ENCODE results near the gene GNB1. TPM values are rescaled to one million over a fixed set of nuclear protein-coding genes. Genes with fewer than 3 reads are reported as not detected.

GNB1 gene
- total RNA-seq, 6 donors from 2014 or later: 126 to 386 (median 173) TPM

DNA sequence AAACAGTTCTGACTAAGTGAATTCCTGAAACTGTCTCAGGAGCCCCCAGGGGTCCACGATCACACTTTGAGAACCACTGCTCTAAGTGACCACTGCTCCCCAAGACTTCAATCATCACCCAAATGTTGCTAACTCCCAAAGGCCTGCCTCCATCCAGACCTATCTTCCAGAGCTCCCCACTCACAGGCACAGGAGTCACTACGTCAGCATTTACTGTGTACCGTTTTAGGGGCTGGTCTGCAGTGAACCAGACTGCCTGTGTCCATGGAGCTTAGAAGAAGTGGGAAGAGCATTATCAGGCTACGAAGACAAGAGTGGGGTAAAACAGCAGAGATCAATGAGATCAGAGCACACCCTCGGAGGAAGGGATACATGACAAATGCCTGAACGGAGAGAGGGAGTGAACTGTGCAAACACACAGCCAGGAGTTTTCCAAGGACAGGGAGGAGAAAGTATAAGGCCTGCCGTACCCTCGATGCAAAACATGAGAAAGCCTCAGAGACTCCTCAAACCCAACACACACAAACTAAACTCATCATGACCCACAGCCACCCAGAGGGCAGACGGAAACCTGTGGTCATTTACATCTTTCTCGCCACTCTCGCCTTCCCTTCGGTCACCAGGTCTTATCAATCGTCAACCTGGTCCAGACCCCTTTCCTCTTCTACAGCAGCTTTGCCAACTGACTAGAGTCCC lies 10.1 kb downstream of the GNB1 start:
- peaks cover 54 to 78% (median 73%) of the 10 kb centered on the region in 4 donors for H3K4me1 ChIP-seq
- ATAC-seq (ENCODE audit: low FRiP score in 2 of 2): peak in 1 of 2 donors; percentile 10
- peaks cover 0 to 10% (median 3%) of the 10 kb centered on the region in 4 donors for H3K36me3 ChIP-seq
- TF ChIP-seq EP300 (IDR thresholded peaks at IDR 0.05) (no peak), POLR2A (IDR thresholded peaks at IDR 0.05) (no peak)
- DNase-seq: no peak
- H3K27ac ChIP-seq: no peak overlapping the region
- H3K27me3 ChIP-seq: no peaks in the 10 kb centered on the region
- no peak overlapping the region for H3K4me3 ChIP-seq
- no peaks in the 10 kb centered on the region for H3K9me3 ChIP-seq
- WGBS, 2 donors: 53% methylated on average over 13 of the region's 13 CpGs

DNA sequence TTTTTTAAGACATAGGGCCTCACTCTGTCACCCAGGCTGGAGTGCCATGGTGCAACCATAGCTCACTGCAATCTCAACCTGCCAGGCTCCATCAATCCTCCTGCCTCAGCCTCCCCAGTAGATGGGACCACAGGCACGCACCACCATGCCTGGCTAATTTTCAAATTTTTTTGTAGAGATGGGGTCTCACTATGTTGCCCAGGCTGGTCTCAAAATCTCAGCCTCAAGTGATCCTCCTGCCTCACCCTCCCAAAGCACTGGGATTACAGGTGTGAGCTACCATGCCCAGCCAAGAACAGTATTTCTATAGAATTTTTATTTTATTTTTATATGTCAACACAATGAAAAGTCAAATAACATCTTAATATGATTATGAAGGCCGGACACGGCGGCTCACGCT lies 10.9 kb downstream of the GNB1 start:
- Histone ChIP-seq H3K9me3 (no peaks in the 10 kb centered on the region), H3K27ac (no peak overlapping the region), H3K4me1 (peaks cover 53 to 85% (median 75%) of the 10 kb centered on the region in 4 donors), H3K4me3 (no peak overlapping the region), H3K36me3 (peaks cover 0 to 16% (median 3%) of the 10 kb centered on the region in 4 donors), H3K27me3 (no peaks in the 10 kb centered on the region)
- no peak for DNase-seq
- 96% methylated on average over 5 of the region's 5 CpGs for WGBS, 2 donors
- TF ChIP-seq, protein P1, sequence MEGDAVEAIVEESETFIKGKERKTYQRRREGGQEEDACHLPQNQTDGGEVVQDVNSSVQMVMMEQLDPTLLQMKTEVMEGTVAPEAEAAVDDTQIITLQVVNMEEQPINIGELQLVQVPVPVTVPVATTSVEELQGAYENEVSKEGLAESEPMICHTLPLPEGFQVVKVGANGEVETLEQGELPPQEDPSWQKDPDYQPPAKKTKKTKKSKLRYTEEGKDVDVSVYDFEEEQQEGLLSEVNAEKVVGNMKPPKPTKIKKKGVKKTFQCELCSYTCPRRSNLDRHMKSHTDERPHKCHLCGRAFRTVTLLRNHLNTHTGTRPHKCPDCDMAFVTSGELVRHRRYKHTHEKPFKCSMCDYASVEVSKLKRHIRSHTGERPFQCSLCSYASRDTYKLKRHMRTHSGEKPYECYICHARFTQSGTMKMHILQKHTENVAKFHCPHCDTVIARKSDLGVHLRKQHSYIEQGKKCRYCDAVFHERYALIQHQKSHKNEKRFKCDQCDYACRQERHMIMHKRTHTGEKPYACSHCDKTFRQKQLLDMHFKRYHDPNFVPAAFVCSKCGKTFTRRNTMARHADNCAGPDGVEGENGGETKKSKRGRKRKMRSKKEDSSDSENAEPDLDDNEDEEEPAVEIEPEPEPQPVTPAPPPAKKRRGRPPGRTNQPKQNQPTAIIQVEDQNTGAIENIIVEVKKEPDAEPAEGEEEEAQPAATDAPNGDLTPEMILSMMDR (IDR thresholded peaks at IDR 0.05): no peak
- no peak for TF ChIP-seq POLR2A (IDR thresholded peaks at IDR 0.05)
- TF ChIP-seq EP300 (IDR thresholded peaks at IDR 0.05): no peak
- TF ChIP-seq POLR2AphosphoS5 (IDR thresholded peaks at IDR 0.05): no peak
- ATAC-seq (ENCODE audit: low FRiP score in 2 of 2): no peak

DNA sequence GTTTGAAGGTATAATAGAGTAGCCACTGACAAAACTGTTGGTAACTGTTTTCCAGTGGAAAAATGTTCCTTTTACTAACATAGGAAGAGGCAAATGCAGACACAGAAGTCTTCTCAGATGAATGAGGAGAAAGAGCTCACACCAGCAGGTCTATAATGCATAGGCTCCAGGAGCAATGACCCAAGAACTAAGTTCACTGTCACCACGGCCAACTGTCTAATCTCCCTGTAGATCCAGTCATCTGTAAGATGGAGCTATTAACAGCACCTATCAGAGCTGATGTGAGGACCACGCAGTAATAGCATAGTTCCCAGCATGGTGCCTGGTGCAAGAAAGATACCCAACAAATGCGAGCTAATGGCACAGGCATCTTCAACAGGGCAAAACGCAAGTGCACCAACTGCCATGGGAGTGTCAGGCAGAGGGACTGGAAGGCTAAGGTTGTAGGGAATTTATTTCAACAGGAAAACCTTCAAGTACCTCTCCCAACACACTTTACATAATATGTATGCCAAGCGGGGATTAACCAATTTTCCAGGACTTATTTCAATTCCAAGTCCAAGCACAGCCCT lies 12.9 kb downstream of the GNB1 start:
- Histone ChIP-seq H3K9me3 (no peaks in the 10 kb centered on the region), H3K4me1 (peaks cover 51 to 97% (median 70%) of the 10 kb centered on the region in 4 donors), H3K27ac (no peak overlapping the region), H3K36me3 (peaks cover 0 to 26% (median 3%) of the 10 kb centered on the region in 4 donors), H3K4me3 (no peak overlapping the region), H3K27me3 (no peaks in the 10 kb centered on the region)
- no peak for TF ChIP-seq POLR2AphosphoS5 (IDR thresholded peaks at IDR 0.05)
- ATAC-seq (ENCODE audit: low FRiP score in 2 of 2): no peak
- no peak for DNase-seq
- 82 to 85% methylated on average over 5 of the region's 5 CpGs for WGBS, 2 donors

DNA sequence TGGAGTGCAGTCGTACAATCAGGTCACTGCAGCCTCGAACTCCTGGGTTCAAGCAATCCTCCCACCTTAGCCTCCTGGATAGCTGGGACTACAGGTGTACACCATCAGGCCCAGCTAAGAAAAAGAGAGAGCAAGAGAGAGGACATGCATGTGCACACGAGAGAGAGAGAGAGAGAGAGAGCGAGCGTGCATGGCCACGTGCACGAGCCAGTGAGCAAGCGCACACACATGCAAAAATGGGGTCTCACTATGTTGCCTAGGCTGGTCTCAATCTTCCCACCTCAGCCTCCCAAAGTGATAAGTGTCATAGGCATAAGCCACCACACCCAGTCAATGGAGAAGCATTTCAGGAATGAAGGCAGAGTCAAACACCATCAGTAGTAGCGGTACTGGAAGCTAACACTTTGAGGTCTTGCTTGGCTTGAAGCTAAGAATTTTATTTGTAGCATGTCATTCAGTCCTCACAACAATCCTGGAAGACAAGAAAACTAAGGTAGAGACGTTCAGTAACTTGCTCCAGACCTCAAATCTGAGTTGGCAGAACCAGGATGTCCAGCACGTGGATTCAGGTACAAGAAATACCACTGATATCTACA lies 14.5 kb downstream of the GNB1 start:
- Histone ChIP-seq H3K27me3 (no peaks in the 10 kb centered on the region), H3K4me3 (no peak overlapping the region), H3K4me1 (peaks cover 53 to 97% (median 71%) of the 10 kb centered on the region in 4 donors), H3K9me3 (no peaks in the 10 kb centered on the region), H3K36me3 (peaks cover 0 to 28% (median 3%) of the 10 kb centered on the region in 4 donors), H3K27ac (no peak overlapping the region)
- DNase-seq (no peak), ATAC-seq (ENCODE audit: low FRiP score in 2 of 2) (no peak)
- TF ChIP-seq POLR2A (IDR thresholded peaks at IDR 0.05) (no peak), EP300 (IDR thresholded peaks at IDR 0.05) (no peak), POLR2AphosphoS5 (IDR thresholded peaks at IDR 0.05) (no peak)
- TF ChIP-seq, protein P1 (IDR thresholded peaks at IDR 0.05): no peak
- 80 to 84% methylated on average over 11 of the region's 11 CpGs for WGBS, 2 donors

DNA sequence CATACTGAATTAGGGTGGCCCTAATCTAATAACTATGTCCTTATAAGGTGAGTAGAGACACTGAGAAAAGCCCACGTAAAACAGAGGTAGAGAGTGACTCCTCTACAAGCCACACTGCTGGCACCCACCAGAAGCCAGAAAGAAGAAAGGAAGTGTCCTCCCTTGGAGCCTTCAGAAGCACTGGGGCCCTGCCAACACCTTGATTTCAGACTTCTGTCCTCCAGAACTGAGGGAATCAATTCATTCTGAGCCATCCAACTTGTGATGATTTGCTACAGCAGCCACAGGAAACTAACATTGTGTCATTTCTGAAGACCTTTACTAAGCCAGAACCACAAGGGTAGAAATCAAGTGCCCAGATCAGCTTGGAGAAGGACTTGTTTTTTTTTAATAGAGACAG lies 15.0 kb downstream of the GNB1 start:
- H3K4me1 ChIP-seq: peaks cover 53 to 96% (median 71%) of the 10 kb centered on the region in 4 donors
- ATAC-seq (ENCODE audit: low FRiP score in 2 of 2) (no peak), DNase-seq (no peak)
- 69 to 76% methylated on average over 1 of the region's 1 CpG for WGBS, 2 donors
- peaks cover 0 to 28% (median 3%) of the 10 kb centered on the region in 4 donors for H3K36me3 ChIP-seq
- TF ChIP-seq POLR2A (IDR thresholded peaks at IDR 0.05): no peak
- TF ChIP-seq, protein P1 (IDR thresholded peaks at IDR 0.05): no peak
- TF ChIP-seq EP300 (IDR thresholded peaks at IDR 0.05): no peak
- no peak for TF ChIP-seq POLR2AphosphoS5 (IDR thresholded peaks at IDR 0.05)
- no peak overlapping the region for H3K4me3 ChIP-seq
- H3K27me3 ChIP-seq: no peaks in the 10 kb centered on the region
- no peaks in the 10 kb centered on the region for H3K9me3 ChIP-seq
- H3K27ac ChIP-seq: no peak overlapping the region

All from upper lobe of left lung (tissue), 6 donors.